HEK293 (cell line): ENCODE data around the gene KRIT1.

Source experiments
- FEZF1 ChIP-seq: fragments of 450-650 bp; formaldehyde crosslinking; IDR thresholded peaks from 2 replicates; pipeline ENCODE4 v1.5.1; 2016; ENCODE audit warnings: missing biosample characterization, missing genetic modification characterization
- GLI2 ChIP-seq: fragments of 450-650 bp; formaldehyde crosslinking; IDR thresholded peaks from 2 replicates; pipeline ENCODE4; 2017; ENCODE audit warnings: missing biosample characterization, missing genetic modification characterization, low read depth, borderline replicate concordance
- ZBTB48 ChIP-seq: fragments of 450-650 bp; formaldehyde crosslinking; IDR thresholded peaks from 2 replicates; pipeline ENCODE4 v1.5.1; 2016; ENCODE audit warnings: missing biosample characterization, missing genetic modification characterization
- ZNF239 ChIP-seq: fragments of 450-650 bp; formaldehyde crosslinking; IDR thresholded peaks from 2 replicates; pipeline ENCODE4 v1.5.1; 2016; ENCODE audit warnings: missing biosample characterization, missing genetic modification characterization
- ZNF274 ChIP-seq, 2 experiments: fragments of 200-500 bp in 1 of 2; fragments of 450-650 bp in 1 of 2; sonication (Bioruptor generic) in 1 of 2; formaldehyde crosslinking in 1 of 2; IDR thresholded peaks; 2 replicates each; pipeline versions ENCODE4 v1.5.1 to v1.6.1; 2014 to 2016; ENCODE audit warnings: borderline replicate concordance in 1 of 2, inconsistent platforms in 1 of 2, low read length in 1 of 2, missing biosample characterization in 1 of 2, missing genetic modification characterization in 1 of 2
- ZNF341 ChIP-seq: fragments of 450-650 bp; formaldehyde crosslinking; IDR thresholded peaks from 2 replicates; pipeline ENCODE4; 2016; ENCODE audit warnings: low read depth, missing biosample characterization, missing genetic modification characterization
- ZNF514 ChIP-seq: fragments of 450-650 bp; formaldehyde crosslinking; IDR thresholded peaks from 2 replicates; pipeline ENCODE4 v1.5.1; 2016; ENCODE audit warnings: missing biosample characterization, missing genetic modification characterization
- ZNF549 ChIP-seq: fragments of 450-650 bp; IDR thresholded peaks from 2 replicates; pipeline ENCODE4 v1.5.1; 2018; ENCODE audit warnings: missing biosample characterization, missing genetic modification characterization, mild to moderate bottlenecking, inconsistent platforms, moderate library complexity
- ZNF571 ChIP-seq: fragments of 450-650 bp; formaldehyde crosslinking; IDR thresholded peaks from 2 replicates; pipeline ENCODE4 v1.5.0; 2017; ENCODE audit warnings: missing biosample characterization, missing genetic modification characterization
- ZNF623 ChIP-seq: fragments of 450-650 bp; formaldehyde crosslinking; IDR thresholded peaks from 2 replicates; pipeline ENCODE4 v1.5.1; 2016; ENCODE audit warnings: missing biosample characterization, missing genetic modification characterization
- ZNF660 ChIP-seq: fragments of 450-650 bp; IDR thresholded peaks from 2 replicates; pipeline ENCODE4 v1.5.1; 2018; ENCODE audit warnings: missing biosample characterization, mild to moderate bottlenecking, missing genetic modification characterization
- ZNF707 ChIP-seq: fragments of 450-650 bp; formaldehyde crosslinking; IDR thresholded peaks from 2 replicates; pipeline ENCODE4 v1.5.1; 2016; ENCODE audit warnings: missing biosample characterization, missing genetic modification characterization
- ZXDB ChIP-seq: fragments of 450-650 bp; formaldehyde crosslinking; IDR thresholded peaks from 2 replicates; pipeline ENCODE4 v1.5.1; 2016; ENCODE audit warnings: missing biosample characterization, missing genetic modification characterization
- TF ChIP-seq, protein P1 (sequence below): fragments of 450-650 bp; formaldehyde crosslinking; IDR thresholded peaks from 2 replicates; pipeline ENCODE4 v1.5.1; 2017; ENCODE audit warnings: missing biosample characterization, missing genetic modification characterization
- TF ChIP-seq, protein P2 (sequence below): fragments of 450-650 bp; formaldehyde crosslinking; IDR thresholded peaks from 2 replicates; pipeline ENCODE4 v1.5.1; 2016; ENCODE audit warnings: missing biosample characterization, missing genetic modification characterization
- TF ChIP-seq, protein P3 (sequence below): fragments of 450-650 bp; formaldehyde crosslinking; IDR thresholded peaks from 2 replicates; pipeline ENCODE4 v1.5.1; 2016; ENCODE audit warnings: missing biosample characterization, missing genetic modification characterization
- TF ChIP-seq, protein P4 (sequence below): fragments of 450-650 bp; formaldehyde crosslinking; IDR thresholded peaks from 2 replicates; pipeline ENCODE4 v1.5.1; 2016; ENCODE audit warnings: missing biosample characterization, missing genetic modification characterization, borderline replicate concordance
- TF ChIP-seq, protein P5 (sequence below): fragments of 450-650 bp; formaldehyde crosslinking; IDR thresholded peaks from 2 replicates; pipeline ENCODE4 v1.5.1; 2016; ENCODE audit warnings: missing biosample characterization, missing genetic modification characterization
- TF ChIP-seq, protein P6 (sequence below): fragments of 450-650 bp; formaldehyde crosslinking; IDR thresholded peaks from 2 replicates; pipeline ENCODE4 v1.5.1; 2016; ENCODE audit warnings: missing biosample characterization, missing genetic modification characterization
- TF ChIP-seq, protein P7 (sequence below): fragments of 450-650 bp; formaldehyde crosslinking; IDR thresholded peaks from 2 replicates; pipeline ENCODE4 v1.5.1; 2016; ENCODE audit warnings: missing biosample characterization, missing genetic modification characterization

Gene KRIT1

DNA sequence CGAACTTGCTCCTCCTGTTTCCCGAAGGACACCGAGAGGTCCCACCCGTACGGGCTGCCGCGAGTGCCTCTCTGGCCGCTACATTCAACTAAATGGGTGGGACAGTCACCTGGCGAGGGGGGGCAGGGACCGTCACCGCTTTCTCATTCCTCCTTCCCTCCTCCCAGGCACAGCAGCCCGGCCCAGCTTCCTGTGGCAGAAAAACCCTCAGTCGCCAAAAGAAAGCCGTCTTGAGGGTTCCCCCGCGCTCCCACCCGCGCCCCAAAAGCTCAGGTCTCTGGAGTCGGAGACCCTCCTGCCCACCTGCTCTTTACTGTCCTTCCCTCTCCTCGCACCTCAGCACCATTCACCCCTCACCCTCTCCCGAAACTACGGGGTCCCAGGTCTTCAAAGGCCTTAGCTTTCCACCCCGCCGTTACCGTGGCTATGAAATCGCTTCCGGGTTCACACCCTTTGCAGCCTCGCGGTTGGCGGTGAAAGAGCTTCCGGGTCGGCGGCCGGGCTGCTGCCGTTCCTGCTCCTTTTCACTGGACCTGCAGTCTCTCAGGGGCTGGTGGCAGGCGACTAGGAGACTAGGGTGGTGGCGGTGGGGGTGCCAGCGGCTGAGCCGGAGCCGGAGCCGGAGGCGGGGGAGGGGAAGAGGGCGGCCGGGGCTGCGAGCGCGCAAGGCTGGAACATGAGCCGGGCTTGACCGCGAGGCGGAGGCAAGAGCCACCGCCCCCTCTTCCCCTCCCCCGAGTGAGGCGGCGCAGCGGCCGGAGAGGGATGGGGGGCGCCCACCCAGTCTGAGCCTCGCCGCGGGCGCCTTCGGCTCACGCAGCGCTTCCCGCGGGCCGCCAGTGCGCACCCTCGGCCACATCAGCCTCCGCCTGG is at the start of gene KRIT1, which contains the start of gene ANKIB1 (continued):
- TF ChIP-seq ZNF239 (tag by site-specific recombination) (no peak), ZXDB (peak; percentile 92), ZNF274 (IDR thresholded peaks at IDR 0.05; ENCODE audit: low read length) (no peak), ZNF274 (tag by site-specific recombination; IDR thresholded peaks at IDR 0.05; ENCODE audit: borderline replicate concordance) (no peak), ZNF660 (no peak), ZNF571 (tag by site-specific recombination) (no peak), FEZF1 (no peak), ZNF514 (no peak), GLI2 (no peak), ZNF623 (tag by site-specific recombination) (no peak), ZNF341 (tag by site-specific recombination) (peak; percentile 90), ZBTB48 (tag by site-specific recombination) (peak; percentile 81), ZNF549 (tag by site-specific recombination) (no peak), ZNF707 (tag by site-specific recombination) (no peak)
- TF ChIP-seq, protein P1, sequence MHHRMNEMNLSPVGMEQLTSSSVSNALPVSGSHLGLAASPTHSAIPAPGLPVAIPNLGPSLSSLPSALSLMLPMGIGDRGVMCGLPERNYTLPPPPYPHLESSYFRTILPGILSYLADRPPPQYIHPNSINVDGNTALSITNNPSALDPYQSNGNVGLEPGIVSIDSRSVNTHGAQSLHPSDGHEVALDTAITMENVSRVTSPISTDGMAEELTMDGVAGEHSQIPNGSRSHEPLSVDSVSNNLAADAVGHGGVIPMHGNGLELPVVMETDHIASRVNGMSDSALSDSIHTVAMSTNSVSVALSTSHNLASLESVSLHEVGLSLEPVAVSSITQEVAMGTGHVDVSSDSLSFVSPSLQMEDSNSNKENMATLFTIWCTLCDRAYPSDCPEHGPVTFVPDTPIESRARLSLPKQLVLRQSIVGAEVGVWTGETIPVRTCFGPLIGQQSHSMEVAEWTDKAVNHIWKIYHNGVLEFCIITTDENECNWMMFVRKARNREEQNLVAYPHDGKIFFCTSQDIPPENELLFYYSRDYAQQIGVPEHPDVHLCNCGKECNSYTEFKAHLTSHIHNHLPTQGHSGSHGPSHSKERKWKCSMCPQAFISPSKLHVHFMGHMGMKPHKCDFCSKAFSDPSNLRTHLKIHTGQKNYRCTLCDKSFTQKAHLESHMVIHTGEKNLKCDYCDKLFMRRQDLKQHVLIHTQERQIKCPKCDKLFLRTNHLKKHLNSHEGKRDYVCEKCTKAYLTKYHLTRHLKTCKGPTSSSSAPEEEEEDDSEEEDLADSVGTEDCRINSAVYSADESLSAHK (tag by site-specific recombination) = peak; percentile 59; the same call in 1 of the 2 replicates
- TF ChIP-seq, protein P2, sequence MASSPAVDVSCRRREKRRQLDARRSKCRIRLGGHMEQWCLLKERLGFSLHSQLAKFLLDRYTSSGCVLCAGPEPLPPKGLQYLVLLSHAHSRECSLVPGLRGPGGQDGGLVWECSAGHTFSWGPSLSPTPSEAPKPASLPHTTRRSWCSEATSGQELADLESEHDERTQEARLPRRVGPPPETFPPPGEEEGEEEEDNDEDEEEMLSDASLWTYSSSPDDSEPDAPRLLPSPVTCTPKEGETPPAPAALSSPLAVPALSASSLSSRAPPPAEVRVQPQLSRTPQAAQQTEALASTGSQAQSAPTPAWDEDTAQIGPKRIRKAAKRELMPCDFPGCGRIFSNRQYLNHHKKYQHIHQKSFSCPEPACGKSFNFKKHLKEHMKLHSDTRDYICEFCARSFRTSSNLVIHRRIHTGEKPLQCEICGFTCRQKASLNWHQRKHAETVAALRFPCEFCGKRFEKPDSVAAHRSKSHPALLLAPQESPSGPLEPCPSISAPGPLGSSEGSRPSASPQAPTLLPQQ (tag by site-specific recombination) = 0 out of 2 replicates have a peak, but pooled peaks have one; percentile 10
- TF ChIP-seq, protein P3, sequence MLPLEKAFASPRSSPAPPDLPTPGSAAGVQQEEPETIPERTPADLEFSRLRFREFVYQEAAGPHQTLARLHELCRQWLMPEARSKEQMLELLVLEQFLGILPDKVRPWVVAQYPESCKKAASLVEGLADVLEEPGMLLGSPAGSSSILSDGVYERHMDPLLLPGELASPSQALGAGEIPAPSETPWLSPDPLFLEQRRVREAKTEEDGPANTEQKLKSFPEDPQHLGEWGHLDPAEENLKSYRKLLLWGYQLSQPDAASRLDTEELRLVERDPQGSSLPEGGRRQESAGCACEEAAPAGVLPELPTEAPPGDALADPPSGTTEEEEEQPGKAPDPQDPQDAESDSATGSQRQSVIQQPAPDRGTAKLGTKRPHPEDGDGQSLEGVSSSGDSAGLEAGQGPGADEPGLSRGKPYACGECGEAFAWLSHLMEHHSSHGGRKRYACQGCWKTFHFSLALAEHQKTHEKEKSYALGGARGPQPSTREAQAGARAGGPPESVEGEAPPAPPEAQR (tag by site-specific recombination) = no peak
- TF ChIP-seq, protein P4, sequence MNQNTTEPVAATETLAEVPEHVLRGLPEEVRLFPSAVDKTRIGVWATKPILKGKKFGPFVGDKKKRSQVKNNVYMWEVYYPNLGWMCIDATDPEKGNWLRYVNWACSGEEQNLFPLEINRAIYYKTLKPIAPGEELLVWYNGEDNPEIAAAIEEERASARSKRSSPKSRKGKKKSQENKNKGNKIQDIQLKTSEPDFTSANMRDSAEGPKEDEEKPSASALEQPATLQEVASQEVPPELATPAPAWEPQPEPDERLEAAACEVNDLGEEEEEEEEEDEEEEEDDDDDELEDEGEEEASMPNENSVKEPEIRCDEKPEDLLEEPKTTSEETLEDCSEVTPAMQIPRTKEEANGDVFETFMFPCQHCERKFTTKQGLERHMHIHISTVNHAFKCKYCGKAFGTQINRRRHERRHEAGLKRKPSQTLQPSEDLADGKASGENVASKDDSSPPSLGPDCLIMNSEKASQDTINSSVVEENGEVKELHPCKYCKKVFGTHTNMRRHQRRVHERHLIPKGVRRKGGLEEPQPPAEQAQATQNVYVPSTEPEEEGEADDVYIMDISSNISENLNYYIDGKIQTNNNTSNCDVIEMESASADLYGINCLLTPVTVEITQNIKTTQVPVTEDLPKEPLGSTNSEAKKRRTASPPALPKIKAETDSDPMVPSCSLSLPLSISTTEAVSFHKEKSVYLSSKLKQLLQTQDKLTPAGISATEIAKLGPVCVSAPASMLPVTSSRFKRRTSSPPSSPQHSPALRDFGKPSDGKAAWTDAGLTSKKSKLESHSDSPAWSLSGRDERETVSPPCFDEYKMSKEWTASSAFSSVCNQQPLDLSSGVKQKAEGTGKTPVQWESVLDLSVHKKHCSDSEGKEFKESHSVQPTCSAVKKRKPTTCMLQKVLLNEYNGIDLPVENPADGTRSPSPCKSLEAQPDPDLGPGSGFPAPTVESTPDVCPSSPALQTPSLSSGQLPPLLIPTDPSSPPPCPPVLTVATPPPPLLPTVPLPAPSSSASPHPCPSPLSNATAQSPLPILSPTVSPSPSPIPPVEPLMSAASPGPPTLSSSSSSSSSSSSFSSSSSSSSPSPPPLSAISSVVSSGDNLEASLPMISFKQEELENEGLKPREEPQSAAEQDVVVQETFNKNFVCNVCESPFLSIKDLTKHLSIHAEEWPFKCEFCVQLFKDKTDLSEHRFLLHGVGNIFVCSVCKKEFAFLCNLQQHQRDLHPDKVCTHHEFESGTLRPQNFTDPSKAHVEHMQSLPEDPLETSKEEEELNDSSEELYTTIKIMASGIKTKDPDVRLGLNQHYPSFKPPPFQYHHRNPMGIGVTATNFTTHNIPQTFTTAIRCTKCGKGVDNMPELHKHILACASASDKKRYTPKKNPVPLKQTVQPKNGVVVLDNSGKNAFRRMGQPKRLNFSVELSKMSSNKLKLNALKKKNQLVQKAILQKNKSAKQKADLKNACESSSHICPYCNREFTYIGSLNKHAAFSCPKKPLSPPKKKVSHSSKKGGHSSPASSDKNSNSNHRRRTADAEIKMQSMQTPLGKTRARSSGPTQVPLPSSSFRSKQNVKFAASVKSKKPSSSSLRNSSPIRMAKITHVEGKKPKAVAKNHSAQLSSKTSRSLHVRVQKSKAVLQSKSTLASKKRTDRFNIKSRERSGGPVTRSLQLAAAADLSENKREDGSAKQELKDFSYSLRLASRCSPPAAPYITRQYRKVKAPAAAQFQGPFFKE (tag by site-specific recombination) = no peak
- TF ChIP-seq, protein P5, sequence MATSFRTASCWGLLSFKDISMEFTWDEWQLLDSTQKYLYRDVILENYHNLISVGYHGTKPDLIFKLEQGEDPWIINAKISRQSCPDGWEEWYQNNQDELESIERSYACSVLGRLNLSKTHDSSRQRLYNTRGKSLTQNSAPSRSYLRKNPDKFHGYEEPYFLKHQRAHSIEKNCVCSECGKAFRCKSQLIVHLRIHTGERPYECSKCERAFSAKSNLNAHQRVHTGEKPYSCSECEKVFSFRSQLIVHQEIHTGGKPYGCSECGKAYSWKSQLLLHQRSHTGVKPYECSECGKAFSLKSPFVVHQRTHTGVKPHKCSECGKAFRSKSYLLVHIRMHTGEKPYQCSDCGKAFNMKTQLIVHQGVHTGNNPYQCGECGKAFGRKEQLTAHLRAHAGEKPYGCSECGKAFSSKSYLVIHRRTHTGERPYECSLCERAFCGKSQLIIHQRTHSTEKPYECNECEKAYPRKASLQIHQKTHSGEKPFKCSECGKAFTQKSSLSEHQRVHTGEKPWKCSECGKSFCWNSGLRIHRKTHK = no peak
- TF ChIP-seq, protein P6, sequence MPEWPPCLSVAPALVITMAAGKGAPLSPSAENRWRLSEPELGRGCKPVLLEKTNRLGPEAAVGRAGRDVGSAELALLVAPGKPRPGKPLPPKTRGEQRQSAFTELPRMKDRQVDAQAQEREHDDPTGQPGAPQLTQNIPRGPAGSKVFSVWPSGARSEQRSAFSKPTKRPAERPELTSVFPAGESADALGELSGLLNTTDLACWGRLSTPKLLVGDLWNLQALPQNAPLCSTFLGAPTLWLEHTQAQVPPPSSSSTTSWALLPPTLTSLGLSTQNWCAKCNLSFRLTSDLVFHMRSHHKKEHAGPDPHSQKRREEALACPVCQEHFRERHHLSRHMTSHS (tag by site-specific recombination) = no peak
- TF ChIP-seq, protein P7, sequence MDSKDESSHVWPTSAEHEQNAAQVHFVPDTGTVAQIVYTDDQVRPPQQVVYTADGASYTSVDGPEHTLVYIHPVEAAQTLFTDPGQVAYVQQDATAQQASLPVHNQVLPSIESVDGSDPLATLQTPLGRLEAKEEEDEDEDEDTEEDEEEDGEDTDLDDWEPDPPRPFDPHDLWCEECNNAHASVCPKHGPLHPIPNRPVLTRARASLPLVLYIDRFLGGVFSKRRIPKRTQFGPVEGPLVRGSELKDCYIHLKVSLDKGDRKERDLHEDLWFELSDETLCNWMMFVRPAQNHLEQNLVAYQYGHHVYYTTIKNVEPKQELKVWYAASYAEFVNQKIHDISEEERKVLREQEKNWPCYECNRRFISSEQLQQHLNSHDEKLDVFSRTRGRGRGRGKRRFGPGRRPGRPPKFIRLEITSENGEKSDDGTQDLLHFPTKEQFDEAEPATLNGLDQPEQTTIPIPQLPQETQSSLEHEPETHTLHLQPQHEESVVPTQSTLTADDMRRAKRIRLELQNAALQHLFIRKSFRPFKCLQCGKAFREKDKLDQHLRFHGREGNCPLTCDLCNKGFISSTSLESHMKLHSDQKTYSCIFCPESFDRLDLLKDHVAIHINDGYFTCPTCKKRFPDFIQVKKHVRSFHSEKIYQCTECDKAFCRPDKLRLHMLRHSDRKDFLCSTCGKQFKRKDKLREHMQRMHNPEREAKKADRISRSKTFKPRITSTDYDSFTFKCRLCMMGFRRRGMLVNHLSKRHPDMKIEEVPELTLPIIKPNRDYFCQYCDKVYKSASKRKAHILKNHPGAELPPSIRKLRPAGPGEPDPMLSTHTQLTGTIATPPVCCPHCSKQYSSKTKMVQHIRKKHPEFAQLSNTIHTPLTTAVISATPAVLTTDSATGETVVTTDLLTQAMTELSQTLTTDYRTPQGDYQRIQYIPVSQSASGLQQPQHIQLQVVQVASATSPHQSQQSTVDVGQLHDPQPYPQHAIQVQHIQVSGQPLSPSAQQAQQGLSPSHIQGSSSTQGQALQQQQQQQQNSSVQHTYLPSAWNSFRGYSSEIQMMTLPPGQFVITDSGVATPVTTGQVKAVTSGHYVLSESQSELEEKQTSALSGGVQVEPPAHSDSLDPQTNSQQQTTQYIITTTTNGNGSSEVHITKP (tag by site-specific recombination) = peak; percentile 53; the same call in 1 of the 2 replicates
